Skeletal muscle tissue (tissue), 4 donors: ENCODE results near the gene IRF5. TPM values are rescaled to one million over a fixed set of nuclear protein-coding genes. Genes with fewer than 3 reads are reported as not detected.
A peak's percentile ranks its signal among the peaks of the same experiment; 100 is the strongest.
"Not testable (repeated sequence)": the region's sequence is repeated elsewhere in the genome, so short reads cannot be mapped to it uniquely, and the experiment has no call there.

Experiments
- H3K27ac ChIP-seq: one replicate; pipeline ENCODE4 v1.7.0; 2013; ENCODE audit warnings: mild to moderate bottlenecking, low read depth, low read length, inconsistent platforms
- H3K27me3 ChIP-seq, 3 donors: one replicate each; pipeline ENCODE4 v1.7.0; 2013; ENCODE audit warnings: low read length in 3 of 3; ENCODE audit not compliant: control insufficient read depth in 3 of 3, insufficient read depth in 3 of 3
- H3K36me3 ChIP-seq, 3 donors: one replicate each; pipeline ENCODE4 v1.7.0; 2013; ENCODE audit warnings: low read length in 3 of 3; ENCODE audit not compliant: control insufficient read depth in 3 of 3, insufficient read depth in 3 of 3
- H3K4me1 ChIP-seq, 3 donors: one replicate each; pipeline ENCODE4 v1.7.0; 2013; ENCODE audit warnings: low read length in 3 of 3, mild to moderate bottlenecking in 3 of 3; ENCODE audit not compliant: control insufficient read depth in 3 of 3, insufficient read depth in 3 of 3
- H3K4me3 ChIP-seq, 3 donors: one replicate each; pipeline ENCODE4 v1.7.0; 2013; ENCODE audit warnings: low read length in 3 of 3
- H3K9ac ChIP-seq, 3 donors: one replicate each; pipeline ENCODE4 v1.7.0; 2013; ENCODE audit warnings: low read length in 3 of 3, mild to moderate bottlenecking in 3 of 3, moderate library complexity in 2 of 3, low read depth in 1 of 3
- H3K9me3 ChIP-seq, 3 donors: one replicate each; pipeline ENCODE4 v1.7.0; 2013; ENCODE audit warnings: low read length in 3 of 3; ENCODE audit not compliant: control insufficient read depth in 3 of 3
- total RNA-seq: library from RNA; depleted of rRNA; stranded (reverse); fragments of >200 nt; gene quantifications from one replicate; pipeline ENCODE4 v1.2.3, GENCODE V29; 2014
- donor health status: Osteomylitis.

IRF5 gene
- total RNA-seq, 1 donor from 2014 or later, result 2.6 TPM

DNA sequence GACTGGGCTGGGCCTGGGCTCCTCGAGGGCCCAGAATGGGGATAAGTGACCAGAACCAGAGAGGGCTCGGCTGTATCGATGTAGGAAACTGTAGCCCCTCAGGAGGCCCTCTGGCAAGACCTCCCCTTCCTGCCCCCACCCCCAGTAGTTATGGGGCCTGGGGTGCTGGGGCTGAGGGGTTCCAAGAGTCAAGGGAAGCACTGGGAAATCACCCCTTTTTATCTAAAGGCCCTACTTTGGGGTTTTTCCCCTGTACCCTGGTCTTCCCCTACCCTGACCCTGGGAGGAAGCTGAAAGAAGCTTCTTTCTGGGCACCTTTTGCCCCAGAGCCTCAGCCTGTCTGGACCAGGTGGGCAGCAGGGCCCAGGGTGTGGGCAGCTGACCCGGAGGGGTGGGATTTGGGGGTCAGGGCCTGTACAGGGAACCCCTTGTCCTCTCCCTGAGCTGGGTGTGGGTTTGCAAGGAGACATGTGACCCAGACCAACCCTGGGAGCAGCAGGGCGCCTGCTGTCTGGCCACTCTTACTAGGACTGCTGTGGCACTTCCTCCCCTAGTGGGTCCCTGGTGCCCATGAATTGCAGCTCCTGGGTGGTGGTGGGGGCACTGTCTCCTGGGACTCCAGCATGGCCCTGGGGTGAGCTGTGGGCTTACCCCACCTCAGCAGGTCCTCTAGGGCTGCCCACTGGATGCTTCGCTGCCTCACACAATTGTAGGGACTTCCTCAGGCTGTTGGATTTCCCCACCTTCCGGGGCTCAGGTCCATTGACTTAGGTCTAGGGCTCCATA lies 1.5 kb downstream of the IRF5 start:
- Histone ChIP-seq H3K36me3 (no peaks in the 10 kb centered on the region), H3K9ac (no peak overlapping the region), H3K27me3 (peaks cover 22 to 31% (median 28%) of the 10 kb centered on the region in 3 donors), H3K4me3 (no peak overlapping the region), H3K27ac (peak overlapping the region; percentile 7), H3K4me1 (peaks cover 6 to 14% (median 7%) of the 10 kb centered on the region in 3 donors), H3K9me3 (no peaks in the 10 kb centered on the region)

DNA sequence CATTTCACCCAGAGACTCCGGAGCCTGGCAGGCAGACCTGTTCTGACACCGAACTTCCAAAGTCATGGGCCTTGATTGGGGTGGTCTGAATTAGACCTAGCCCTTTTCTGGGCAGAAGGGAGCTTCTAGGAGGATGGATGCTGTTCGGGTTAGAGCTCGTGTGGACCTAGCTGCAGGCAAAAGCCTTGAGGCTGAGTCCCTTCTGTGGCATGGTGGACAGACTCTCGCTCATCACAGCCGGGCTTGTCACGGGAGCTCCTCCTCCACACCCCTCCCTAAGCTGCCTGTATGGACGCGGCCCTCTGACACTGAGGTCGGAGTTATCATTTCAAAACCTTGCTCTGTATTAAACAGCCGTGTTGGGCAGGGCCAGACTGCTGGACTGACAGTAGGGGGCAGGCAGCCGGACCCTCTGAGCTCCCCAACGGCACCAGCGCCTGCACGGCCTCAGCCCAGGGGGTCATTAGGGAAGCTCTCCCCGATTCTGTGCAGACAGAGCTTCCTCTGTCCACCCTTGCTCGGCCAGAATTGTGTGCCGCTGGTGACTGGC lies 2.2 kb downstream of the IRF5 start:
- Histone ChIP-seq H3K4me3 (peak overlapping the region in 1 of 3 donors; percentile 9), H3K9me3 (no peaks in the 10 kb centered on the region), H3K27me3 (peaks cover 18 to 30% (median 28%) of the 10 kb centered on the region in 3 donors), H3K36me3 (no peaks in the 10 kb centered on the region), H3K9ac (no peak overlapping the region), H3K27ac (peak overlapping the region; percentile 7), H3K4me1 (peaks cover 6 to 14% (median 7%) of the 10 kb centered on the region in 3 donors)

DNA sequence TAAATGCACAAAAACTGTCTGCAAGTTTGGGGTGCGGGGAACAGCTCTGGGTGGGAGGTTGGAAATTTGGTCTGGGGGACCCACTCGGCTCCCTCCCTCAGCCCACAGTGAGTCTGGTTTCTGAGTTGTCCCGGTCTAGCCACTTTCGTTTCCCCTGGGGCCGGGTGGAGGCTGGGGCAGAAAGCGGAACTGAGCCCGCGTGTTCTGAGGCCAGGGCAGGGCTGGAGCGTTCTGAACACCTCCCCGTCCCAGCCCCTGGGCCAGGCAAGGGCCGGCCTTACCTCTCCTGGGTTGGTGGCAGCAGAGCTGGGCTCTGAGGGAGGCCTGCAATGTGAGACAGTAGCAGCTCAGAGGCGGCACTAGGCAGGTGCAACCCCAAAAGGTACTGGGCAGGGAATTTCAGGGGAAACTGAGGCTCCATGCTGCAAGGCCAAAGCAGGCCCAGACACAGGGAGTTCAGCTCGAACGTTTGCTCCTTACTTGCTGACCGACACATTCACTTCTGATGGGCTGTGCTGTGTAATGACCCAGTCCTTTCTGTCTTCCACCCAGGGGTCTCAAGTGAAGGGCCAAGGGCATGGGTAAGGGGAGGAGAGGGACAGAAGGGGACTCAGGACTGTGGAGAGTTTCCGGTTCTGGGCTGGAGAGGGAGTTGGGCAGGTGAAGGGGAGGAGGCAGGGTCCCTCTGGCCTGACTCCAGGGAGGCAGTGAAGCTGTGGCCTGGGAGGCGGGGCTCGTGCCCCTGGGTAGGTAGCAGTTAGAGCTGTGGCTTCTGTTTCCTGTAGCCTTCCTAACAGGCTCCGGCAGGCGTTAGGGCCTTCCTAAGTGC lies 3.0 kb downstream of the IRF5 start:
- Histone ChIP-seq H3K27me3 (peaks cover 18 to 23% (median 22%) of the 10 kb centered on the region in 3 donors), H3K9me3 (no peaks in the 10 kb centered on the region), H3K36me3 (no peaks in the 10 kb centered on the region), H3K4me3 (peak overlapping the region in 1 of 3 donors; percentile 9), H3K4me1 (peaks cover 6 to 14% (median 7%) of the 10 kb centered on the region in 3 donors), H3K27ac (peak overlapping the region; percentile 7), H3K9ac (no peak overlapping the region)

DNA sequence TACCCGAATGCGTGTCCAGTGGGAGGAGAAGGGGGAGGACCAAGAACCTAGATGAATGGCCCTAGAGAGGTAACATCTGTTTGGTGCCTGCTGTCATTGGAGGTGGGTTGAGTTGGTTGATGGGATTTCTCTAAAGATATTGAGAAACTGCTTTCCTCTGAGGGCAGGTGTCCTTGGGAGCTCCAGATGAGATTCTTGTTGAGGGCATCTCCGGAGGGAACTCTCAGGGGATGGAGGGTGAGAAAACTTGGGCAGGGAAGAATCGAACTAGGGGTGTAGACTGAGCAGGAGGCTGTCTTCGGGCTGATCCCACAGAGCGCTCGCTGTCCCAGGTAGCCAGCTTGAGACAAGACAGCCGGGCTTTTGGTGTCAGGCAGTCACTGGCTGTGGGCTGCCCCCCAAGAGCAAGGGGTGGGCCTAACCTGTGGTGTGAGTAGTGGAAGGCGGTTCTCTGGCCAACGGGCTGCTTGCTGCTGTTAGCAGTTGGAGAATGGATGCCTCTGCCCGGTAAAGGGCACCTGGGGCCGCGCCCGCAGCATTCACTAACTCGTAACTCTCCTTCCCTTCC lies 3.7 kb downstream of the IRF5 start:
- Histone ChIP-seq H3K27ac (no peak overlapping the region), H3K9ac (no peak overlapping the region), H3K36me3 (no peaks in the 10 kb centered on the region), H3K9me3 (no peaks in the 10 kb centered on the region), H3K4me3 (no peak overlapping the region), H3K4me1 (peaks cover 6 to 14% (median 7%) of the 10 kb centered on the region in 3 donors), H3K27me3 (peaks cover 21 to 26% (median 22%) of the 10 kb centered on the region in 3 donors)

DNA sequence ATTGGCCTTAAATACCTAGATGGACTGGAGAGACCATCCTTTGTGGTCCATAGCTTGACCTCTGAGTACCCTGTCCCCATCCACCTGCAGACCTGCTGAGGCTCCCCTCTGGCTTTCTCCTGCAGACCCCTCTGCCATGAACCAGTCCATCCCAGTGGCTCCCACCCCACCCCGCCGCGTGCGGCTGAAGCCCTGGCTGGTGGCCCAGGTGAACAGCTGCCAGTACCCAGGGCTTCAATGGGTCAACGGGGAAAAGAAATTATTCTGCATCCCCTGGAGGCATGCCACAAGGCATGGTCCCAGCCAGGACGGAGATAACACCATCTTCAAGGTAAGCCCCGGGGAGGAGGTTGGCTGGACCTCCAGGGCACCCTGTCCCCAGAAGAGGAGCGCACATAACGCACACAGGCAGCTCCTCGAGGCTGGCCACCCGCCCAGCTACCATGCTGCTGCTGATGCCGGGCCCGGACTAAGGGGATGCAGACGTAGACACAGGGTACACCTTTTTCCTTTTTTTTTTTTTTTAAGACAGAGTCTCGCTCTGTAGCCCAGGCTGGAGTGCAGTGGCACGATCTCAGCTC lies 4.3 kb downstream of the IRF5 start:
- Histone ChIP-seq H3K27me3 (peaks cover 22 to 25% (median 23%) of the 10 kb centered on the region in 3 donors), H3K36me3 (no peaks in the 10 kb centered on the region), H3K9ac (no peak overlapping the region), H3K4me1 (peaks cover 6 to 13% (median 7%) of the 10 kb centered on the region in 3 donors), H3K4me3 (no peak overlapping the region), H3K9me3 (no peaks in the 10 kb centered on the region), H3K27ac (no peak overlapping the region)

DNA sequence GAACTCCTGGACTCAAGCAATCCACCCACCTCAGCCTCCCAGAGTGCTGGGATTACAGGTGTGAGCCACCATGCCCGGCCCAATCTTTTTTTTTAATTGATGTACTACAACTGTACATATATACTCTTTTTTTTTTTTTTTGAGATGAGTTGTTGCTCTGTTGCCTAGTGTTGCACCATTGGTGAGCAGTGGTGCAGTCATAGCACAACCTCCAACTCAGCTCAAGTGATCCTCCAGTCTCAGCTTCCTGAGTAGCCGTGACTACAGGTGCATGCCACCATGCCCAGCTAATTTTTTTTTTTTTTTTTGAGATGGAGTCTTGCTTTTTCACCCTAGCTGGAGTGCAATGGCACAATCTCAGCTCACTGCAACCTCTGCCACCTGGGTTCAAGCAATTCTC lies 5.5 kb downstream of the IRF5 start:
- H3K4me1 ChIP-seq, H3K9ac ChIP-seq, H3K36me3 ChIP-seq, H3K4me3 ChIP-seq, H3K9me3 ChIP-seq, H3K27ac ChIP-seq: not testable (repeated sequence)
- peaks cover 15 to 23% (median 17%) of the 10 kb centered on the region in 3 donors for H3K27me3 ChIP-seq

DNA sequence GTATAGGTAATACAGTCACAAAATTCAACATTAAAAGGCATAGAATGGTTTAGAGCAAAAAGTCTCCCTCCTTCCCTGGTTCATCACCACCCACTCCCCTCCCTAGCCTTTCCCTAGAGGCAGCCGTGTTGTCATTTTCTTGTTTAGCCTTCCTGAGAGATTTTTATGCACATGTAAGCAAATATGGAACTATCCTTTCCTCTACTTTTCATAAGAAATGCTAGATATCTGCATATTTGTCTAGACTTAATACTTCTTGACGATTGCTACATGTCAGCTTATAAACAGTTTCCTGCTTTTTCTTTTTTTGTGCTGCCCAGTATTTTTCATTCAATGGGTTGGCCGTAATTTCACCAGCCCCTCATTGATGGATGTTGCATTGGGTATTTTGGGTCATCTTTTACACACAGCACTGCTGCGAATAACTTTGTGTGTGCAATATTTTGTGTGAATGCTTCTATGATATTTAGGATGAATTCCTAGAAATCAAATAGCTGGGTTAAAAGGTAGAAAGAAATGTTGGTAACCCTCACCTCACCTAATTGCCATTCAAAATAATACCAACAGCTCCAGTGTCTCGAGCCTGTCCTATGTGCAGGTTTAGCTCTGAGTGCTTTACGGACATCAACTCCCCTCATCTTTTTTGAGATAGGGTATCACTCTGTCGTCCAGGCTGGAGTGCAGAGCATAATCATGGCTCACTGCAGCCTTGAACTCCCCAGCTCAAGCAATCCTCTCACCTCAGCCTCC lies 6.9 kb downstream of the IRF5 start:
- Histone ChIP-seq H3K4me1 (no peaks in the 10 kb centered on the region), H3K9ac (no peak overlapping the region), H3K36me3 (no peaks in the 10 kb centered on the region), H3K9me3 (no peaks in the 10 kb centered on the region), H3K4me3 (no peak overlapping the region), H3K27ac (no peak overlapping the region), H3K27me3 (peaks cover 6 to 12% (median 7%) of the 10 kb centered on the region in 3 donors)

DNA sequence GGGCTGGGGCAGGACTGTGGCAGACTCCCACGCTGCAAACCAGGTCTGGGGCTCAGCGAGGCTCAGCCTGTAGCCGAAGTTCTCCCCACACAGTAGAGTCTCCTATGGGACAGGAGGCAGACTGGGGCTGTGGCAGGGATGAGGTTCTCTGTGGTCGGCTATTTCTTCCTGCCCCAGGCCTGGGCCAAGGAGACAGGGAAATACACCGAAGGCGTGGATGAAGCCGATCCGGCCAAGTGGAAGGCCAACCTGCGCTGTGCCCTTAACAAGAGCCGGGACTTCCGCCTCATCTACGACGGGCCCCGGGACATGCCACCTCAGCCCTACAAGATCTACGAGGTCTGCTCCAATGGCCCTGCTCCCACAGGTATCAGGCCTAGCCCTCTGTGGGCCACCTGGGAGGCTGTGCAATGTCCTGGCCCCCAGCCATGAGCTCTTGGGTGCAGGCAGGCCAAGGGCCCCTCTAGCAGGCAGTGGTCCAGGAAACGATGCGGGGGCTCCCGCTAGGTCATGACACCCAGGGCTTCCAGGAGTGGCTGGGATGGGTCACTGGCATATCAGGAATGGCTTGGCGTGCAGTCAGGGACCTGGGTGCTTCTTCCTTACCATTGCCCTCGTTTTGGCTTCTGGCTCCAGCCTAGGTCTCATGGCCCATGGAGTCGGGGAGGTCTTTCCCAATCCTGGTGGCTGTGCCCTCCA lies 8.1 kb downstream of the IRF5 start:
- Histone ChIP-seq H3K4me1 (no peaks in the 10 kb centered on the region), H3K9me3 (no peaks in the 10 kb centered on the region), H3K36me3 (no peaks in the 10 kb centered on the region), H3K9ac (no peak overlapping the region), H3K27ac (no peak overlapping the region), H3K4me3 (no peak overlapping the region), H3K27me3 (peaks cover 0 to 10% (median 7%) of the 10 kb centered on the region in 3 donors)
